Vagina (tissue), 2 donors: ENCODE measurements around the gene PROS1. TPM values are rescaled to one million over a fixed set of nuclear protein-coding genes. Genes with fewer than 3 reads are reported as not detected.

Source experiments
- DNase-seq, 2 donors: peaks; one replicate each; pipeline ENCODE4 v3.0.0-alpha.2; 2017; ENCODE audit errors: extremely low spot score in 2 of 2
- H3K27ac ChIP-seq: fragments of 200-600 bp; sonication (generic); one replicate; pipeline ENCODE4 v1.5.1; 2019
- H3K27me3 ChIP-seq: fragments of 200-600 bp; sonication (generic); one replicate; pipeline ENCODE4 v1.5.1; 2019
- H3K36me3 ChIP-seq, 2 donors: fragments of 200-600 bp; sonication (generic); one replicate each; pipeline ENCODE4 v1.5.1; 2017 to 2019
- H3K4me1 ChIP-seq: fragments of 200-600 bp; sonication (generic); one replicate; pipeline ENCODE4 v1.5.1; 2019
- H3K4me3 ChIP-seq, 2 donors: fragments of 200-600 bp; sonication (generic); 1 replicate in 1 of 2; 2 replicates in 1 of 2; pipeline ENCODE4 v1.5.1; 2016 to 2019
- H3K9me3 ChIP-seq: fragments of 200-600 bp; sonication (generic); one replicate; pipeline ENCODE4 v1.5.1; 2019
- CTCF ChIP-seq, 3 experiments: fragments of 450-650 bp in 2 of 3; fragments of 200-600 bp in 1 of 3; sonication (generic) in 1 of 3; IDR thresholded peaks; one replicate each; pipeline ENCODE4 v1.5.1; 2017 to 2019; ENCODE audit warnings: antibody characterized with exemption in 3 of 3, mild to moderate bottlenecking in 2 of 3, moderate library complexity in 2 of 3
- POLR2A ChIP-seq, 2 donors: fragments of 450-650 bp; IDR thresholded peaks; one replicate each; pipeline ENCODE4 v1.6.1; 2017; ENCODE audit warnings: antibody characterized with exemption in 2 of 2, mild to moderate bottlenecking in 2 of 2, moderate library complexity in 2 of 2
- POLR2AphosphoS5 ChIP-seq, 2 donors: sonication (generic); formaldehyde crosslinking; IDR thresholded peaks; one replicate each; pipeline ENCODE4 v1.9.0; 2017; ENCODE audit warnings: antibody characterized with exemption in 2 of 2, mild to moderate bottlenecking in 2 of 2, low read depth in 1 of 2; ENCODE audit not compliant: insufficient read depth in 1 of 2
- intact Hi-C: fragments of 100-400 bp; cut with DNase I; formaldehyde crosslinking; loops from one replicate; pipeline ENCODE4 v1.15.1; 2023
- total RNA-seq: library from RNA; depleted of rRNA; stranded (reverse); fragments of >200 nt; gene quantifications from one replicate; pipeline ENCODE4 v1.2.3, GENCODE V29; 2016

Gene PROS1
- total RNA-seq, 1 donor from 2014 or later: 29.7 TPM

- Histone ChIP-seq H3K4me1 (peaks cover 10% of the 10 kb centered on the region), H3K36me3 (no peaks in the 10 kb centered on the region), H3K27ac (no peak overlapping the region), H3K27me3 (no peaks in the 10 kb centered on the region), H3K9me3 (no peaks in the 10 kb centered on the region), H3K4me3 (no peak overlapping the region)
- intact Hi-C loops: no loop called here
- TF ChIP-seq POLR2AphosphoS5 (IDR thresholded peaks at IDR 0.05; ENCODE audit: insufficient read depth in 1 of 2, low read depth in 1 of 2) (no peak), CTCF (IDR thresholded peaks at IDR 0.05) (no peak), POLR2A (IDR thresholded peaks at IDR 0.05) (no peak)
- no peak for DNase-seq
Observed at GRCh38 chr3:93911206-93911605, 62.5 kb downstream of the PROS1 start.

DNA sequence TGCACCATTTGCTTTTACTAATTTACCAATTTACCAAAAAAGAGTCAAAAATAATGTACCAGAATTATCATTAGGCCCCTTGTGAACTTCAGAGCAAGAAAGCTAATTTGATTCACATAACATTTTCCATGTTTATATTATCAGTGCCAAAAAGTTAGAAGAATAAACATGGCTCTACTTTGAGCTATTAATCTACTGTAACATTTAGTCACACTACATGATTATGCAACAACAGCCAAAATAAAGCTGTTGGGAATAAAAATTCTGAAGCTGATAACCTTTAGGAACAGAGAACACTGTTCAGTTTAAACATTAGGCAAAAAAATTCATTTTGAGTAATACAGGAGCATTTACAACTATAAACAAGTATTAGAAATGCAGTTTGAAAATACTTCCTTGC is 63.6 kb downstream of the PROS1 start:
- H3K4me1 ChIP-seq: peaks cover 10% of the 10 kb centered on the region
- no peaks in the 10 kb centered on the region for H3K36me3 ChIP-seq
- no peaks in the 10 kb centered on the region for H3K27me3 ChIP-seq
- intact Hi-C loops: no loop called here
- H3K9me3 ChIP-seq: no peaks in the 10 kb centered on the region
- no peak for DNase-seq
- H3K4me3 ChIP-seq: no peak overlapping the region
- TF ChIP-seq POLR2A (IDR thresholded peaks at IDR 0.05) (no peak), POLR2AphosphoS5 (IDR thresholded peaks at IDR 0.05; ENCODE audit: insufficient read depth in 1 of 2, low read depth in 1 of 2) (no peak), CTCF (IDR thresholded peaks at IDR 0.05) (no peak)
- no peak overlapping the region for H3K27ac ChIP-seq

- no peak for TF ChIP-seq CTCF (IDR thresholded peaks at IDR 0.05)
- no peak for TF ChIP-seq POLR2AphosphoS5 (IDR thresholded peaks at IDR 0.05; ENCODE audit: insufficient read depth in 1 of 2, low read depth in 1 of 2)
- TF ChIP-seq POLR2A (IDR thresholded peaks at IDR 0.05): no peak
- Histone ChIP-seq H3K27me3 (no peaks in the 10 kb centered on the region), H3K4me1 (peaks cover 10% of the 10 kb centered on the region), H3K27ac (no peak overlapping the region), H3K36me3 (no peaks in the 10 kb centered on the region), H3K9me3 (no peaks in the 10 kb centered on the region), H3K4me3 (no peak overlapping the region)
- intact Hi-C loops: no loop called here
- no peak for DNase-seq
Observed at GRCh38 chr3:93907132-93907531, 66.6 kb downstream of the PROS1 start.

DNA sequence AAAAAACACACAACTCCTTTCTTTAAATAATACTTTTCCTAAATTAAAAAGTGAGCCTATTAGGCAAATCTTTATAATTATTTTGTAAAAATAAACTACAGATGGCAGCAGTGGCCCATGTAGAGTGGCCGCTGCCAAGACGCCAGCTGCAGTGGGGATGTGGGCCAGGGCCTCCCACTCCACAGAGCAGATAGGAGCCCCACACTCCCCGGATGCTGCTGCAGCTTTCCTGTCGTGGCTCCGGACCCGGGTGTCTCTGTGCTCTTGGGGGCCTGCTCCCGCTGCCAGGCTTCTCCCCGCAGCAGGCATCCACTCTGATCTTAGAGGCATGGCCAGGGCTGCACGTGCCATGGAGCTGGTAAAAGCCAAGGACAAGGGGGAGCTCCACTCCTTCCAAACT is 67.5 kb downstream of the PROS1 start:
- Histone ChIP-seq H3K36me3 (no peaks in the 10 kb centered on the region), H3K4me3 (no peak overlapping the region), H3K27me3 (no peaks in the 10 kb centered on the region), H3K27ac (no peak overlapping the region), H3K4me1 (peaks cover 10% of the 10 kb centered on the region), H3K9me3 (no peaks in the 10 kb centered on the region)
- TF ChIP-seq POLR2A (IDR thresholded peaks at IDR 0.05) (no peak), CTCF (IDR thresholded peaks at IDR 0.05) (no peak), POLR2AphosphoS5 (IDR thresholded peaks at IDR 0.05; ENCODE audit: insufficient read depth in 1 of 2, low read depth in 1 of 2) (no peak)
- intact Hi-C loops: no loop called here
- no peak for DNase-seq

DNA sequence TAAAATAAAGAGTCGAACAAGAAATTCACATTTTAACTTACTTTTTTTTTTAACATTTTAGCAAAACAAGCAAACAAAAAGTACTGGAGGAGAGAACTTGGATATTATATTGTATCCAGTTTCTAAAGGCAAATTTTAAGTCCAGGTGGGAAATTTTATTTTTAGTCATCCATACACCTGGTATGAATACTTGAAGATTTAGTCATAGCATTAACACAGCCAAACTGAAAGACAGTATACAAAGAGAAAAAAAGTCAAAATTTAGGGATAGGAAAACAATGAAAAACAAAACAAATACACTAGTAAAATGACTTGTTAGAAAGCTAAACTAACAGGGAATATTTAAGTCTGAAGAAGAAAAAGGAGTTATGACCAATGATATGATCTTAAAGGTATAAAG is 69.1 kb downstream of the PROS1 start:
- TF ChIP-seq POLR2A (IDR thresholded peaks at IDR 0.05) (no peak), POLR2AphosphoS5 (IDR thresholded peaks at IDR 0.05; ENCODE audit: insufficient read depth in 1 of 2, low read depth in 1 of 2) (no peak), CTCF (IDR thresholded peaks at IDR 0.05) (no peak)
- Histone ChIP-seq H3K4me1 (no peaks in the 10 kb centered on the region), H3K4me3 (no peak overlapping the region), H3K27me3 (no peaks in the 10 kb centered on the region), H3K36me3 (no peaks in the 10 kb centered on the region), H3K27ac (no peak overlapping the region), H3K9me3 (no peaks in the 10 kb centered on the region)
- no peak for DNase-seq
- intact Hi-C loops: no loop called here
